Brain microvascular endothelial cell (primary cell): ENCODE results near the gene GRM8.

Source experiments
- DNase-seq: peaks from one replicate; pipeline ENCODE4 v3.0.0-alpha.2; 2020
- H3K27ac ChIP-seq: fragments of 250-450 bp; sonication (Bioruptor Pico); 2 replicates; pipeline ENCODE4 v1.5.1; 2020; ENCODE audit warnings: mild to moderate bottlenecking, moderate library complexity
- H3K27me3 ChIP-seq: fragments of 250-450 bp; sonication (Bioruptor Pico); replicated peaks from 2 replicates; pipeline ENCODE4 v1.5.1; 2020; ENCODE audit warnings: mild to moderate bottlenecking
- H3K36me3 ChIP-seq: fragments of 250-450 bp; sonication (Bioruptor Pico); replicated peaks from 2 replicates; pipeline ENCODE4 v1.5.1; 2020; ENCODE audit warnings: mild to moderate bottlenecking
- H3K4me3 ChIP-seq: 2 replicates; pipeline ENCODE4 v1.5.1; 2011; ENCODE audit warnings: low read depth, mild to moderate bottlenecking, control low read depth, low read length, moderate library complexity
- in situ Hi-C: cut with HindIII; loops from 2 replicates; pipeline ENCODE4 v1.10.0; 2017; ENCODE audit warnings: low sequenced_read_pairs, low pct_ligation_motif_present
- TF ChIP-seq, protein P1 (sequence below): IDR thresholded peaks from 2 replicates; pipeline ENCODE4 v1.5.1; 2011; ENCODE audit warnings: low read depth, mild to moderate bottlenecking, moderate library complexity, low read length, control low read depth, inconsistent platforms; ENCODE audit errors: missing control alignments

Gene GRM8

DNA sequence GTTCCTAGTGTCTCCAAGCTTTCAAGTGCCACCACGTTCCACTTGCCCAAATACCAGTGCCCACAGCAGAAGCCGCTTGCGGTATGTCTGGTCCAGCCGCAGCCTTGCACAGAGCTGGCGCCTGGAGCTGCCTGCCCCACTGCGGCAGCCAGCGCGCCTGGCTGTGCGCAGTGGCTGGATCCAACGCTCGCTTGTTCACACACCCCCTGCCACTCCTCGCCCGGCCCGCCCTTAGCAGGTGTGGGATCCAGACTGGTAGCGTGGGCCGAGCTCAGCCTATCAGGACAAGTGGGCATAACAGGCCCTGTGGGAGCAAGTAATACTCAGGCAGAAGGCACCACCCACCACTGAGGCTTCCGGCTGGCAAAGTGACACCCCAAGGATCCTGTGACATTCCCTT, 294.4 kb downstream of the GRM8 start:
- in situ Hi-C loops = no loop called here
- TF ChIP-seq, protein P1, sequence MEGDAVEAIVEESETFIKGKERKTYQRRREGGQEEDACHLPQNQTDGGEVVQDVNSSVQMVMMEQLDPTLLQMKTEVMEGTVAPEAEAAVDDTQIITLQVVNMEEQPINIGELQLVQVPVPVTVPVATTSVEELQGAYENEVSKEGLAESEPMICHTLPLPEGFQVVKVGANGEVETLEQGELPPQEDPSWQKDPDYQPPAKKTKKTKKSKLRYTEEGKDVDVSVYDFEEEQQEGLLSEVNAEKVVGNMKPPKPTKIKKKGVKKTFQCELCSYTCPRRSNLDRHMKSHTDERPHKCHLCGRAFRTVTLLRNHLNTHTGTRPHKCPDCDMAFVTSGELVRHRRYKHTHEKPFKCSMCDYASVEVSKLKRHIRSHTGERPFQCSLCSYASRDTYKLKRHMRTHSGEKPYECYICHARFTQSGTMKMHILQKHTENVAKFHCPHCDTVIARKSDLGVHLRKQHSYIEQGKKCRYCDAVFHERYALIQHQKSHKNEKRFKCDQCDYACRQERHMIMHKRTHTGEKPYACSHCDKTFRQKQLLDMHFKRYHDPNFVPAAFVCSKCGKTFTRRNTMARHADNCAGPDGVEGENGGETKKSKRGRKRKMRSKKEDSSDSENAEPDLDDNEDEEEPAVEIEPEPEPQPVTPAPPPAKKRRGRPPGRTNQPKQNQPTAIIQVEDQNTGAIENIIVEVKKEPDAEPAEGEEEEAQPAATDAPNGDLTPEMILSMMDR = no peak

DNA sequence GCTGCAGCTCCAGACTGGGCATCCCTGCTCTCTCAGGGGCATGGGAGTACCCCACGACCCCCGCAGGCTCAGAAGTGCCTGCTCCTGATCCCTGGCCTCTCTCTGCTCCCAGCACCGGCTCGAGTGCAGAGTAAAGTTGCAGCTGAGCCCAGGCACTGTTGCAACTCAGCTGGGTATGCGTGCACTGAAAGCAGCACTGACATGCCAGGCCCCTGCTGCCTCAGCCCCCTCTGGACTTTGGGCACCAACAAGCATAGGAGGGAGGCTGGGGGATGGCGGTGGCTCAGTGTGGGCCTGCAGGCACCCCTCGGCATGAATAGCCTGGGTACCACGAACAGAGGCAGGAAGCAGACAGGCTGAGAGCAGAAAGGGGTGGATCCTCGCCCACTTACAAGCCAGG, 295.3 kb downstream of the GRM8 start:
- no peak for DNase-seq
- in situ Hi-C loops = no loop called here
- Histone ChIP-seq H3K4me3 (no peak overlapping the region), H3K27ac (no peak overlapping the region), H3K36me3 (no peaks in the 10 kb centered on the region), H3K27me3 (no peaks in the 10 kb centered on the region)
- TF ChIP-seq, protein P1 = no peak

More for the DNA sequence above, 294.4 kb downstream of the GRM8 start:
- Histone ChIP-seq H3K27me3 (no peaks in the 10 kb centered on the region), H3K27ac (no peak overlapping the region), H3K36me3 (no peaks in the 10 kb centered on the region), H3K4me3 (no peak overlapping the region)
- DNase-seq = no peak

DNA sequence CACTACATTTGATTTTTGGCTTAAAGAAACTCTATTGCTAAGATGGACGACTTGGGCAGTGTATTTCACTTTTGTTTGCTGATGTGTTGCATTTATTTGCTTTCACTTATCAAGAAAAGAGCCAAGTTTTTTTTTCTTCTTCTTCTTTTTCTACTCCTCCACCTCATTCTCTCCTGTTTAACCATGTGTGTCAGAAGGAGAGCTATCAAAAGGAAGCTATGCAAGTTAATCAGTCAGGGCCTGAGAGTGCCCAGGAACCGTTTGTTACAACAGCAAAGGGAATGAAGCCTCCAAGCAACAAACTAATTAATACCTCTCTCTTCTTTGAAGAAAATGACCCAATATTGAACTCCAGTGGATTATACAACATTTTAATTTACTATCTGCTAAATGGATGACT, 299.3 kb downstream of the GRM8 start:
- TF ChIP-seq, protein P1 = no peak
- no peak overlapping the region for H3K4me3 ChIP-seq
- no peaks in the 10 kb centered on the region for H3K36me3 ChIP-seq
- in situ Hi-C loops = no loop called here
- H3K27ac ChIP-seq = no peak overlapping the region
- no peaks in the 10 kb centered on the region for H3K27me3 ChIP-seq
- no peak for DNase-seq

- no peak overlapping the region for H3K4me3 ChIP-seq
- in situ Hi-C loops = no loop called here
- H3K27ac ChIP-seq = no peak overlapping the region
- TF ChIP-seq, protein P1 = no peak
- no peaks in the 10 kb centered on the region for H3K36me3 ChIP-seq
- H3K27me3 ChIP-seq = no peaks in the 10 kb centered on the region
- DNase-seq = no peak
Observed at GRCh38 chr7:126948664-126949063, 304.1 kb downstream of the GRM8 start.

DNA sequence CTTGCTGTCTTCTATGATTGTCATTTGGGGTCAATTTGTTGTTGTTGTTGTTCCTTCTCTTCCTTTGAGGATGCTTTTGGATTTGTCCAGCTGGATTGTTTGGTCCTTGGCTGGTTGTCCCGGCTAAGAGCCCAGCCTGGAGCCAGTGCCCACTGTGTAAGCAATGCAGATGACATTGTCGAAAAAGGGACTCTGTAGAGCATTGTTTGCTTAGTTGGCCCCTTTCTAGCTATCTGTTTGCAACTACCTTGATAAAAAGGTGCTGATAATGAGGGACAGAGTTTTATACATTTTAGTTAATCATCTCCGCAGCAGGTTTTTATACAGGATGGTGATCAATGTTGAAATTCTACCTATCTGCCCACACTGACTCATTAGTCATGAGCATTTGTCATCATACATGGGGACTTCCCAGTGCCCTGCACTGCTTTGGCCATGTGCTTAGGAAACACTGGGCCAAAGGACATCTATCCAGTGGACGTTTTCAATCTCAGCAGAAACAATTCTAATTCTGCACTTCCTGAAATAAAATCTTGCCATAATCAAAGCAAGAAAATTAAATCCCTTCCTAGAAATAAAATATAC, 311.9 kb downstream of the GRM8 start:
- no peaks in the 10 kb centered on the region for H3K36me3 ChIP-seq
- no peaks in the 10 kb centered on the region for H3K27me3 ChIP-seq
- H3K4me3 ChIP-seq = no peak overlapping the region
- TF ChIP-seq, protein P1 = no peak
- in situ Hi-C loops = no loop called here
- DNase-seq = no peak
- H3K27ac ChIP-seq = no peak overlapping the region

DNA sequence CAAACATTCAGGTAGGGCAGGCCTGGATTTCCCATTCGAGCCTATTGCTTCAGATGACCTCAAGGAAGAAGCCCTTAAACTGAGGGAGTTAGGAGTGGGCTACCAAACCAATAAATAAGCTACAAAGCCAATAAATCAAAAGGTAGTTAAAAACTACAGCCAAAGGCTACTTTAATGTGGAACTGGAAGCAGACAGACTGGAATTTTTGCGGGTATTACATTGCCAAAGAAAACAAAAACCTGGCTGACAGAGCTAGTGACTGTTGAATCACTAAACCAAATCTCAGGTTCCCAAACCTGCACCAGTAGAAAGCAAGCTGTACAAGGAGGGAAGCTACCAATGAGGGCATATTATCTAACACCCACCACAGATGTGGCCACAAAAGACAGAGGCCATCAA, 315.6 kb downstream of the GRM8 start:
- no peak for DNase-seq
- TF ChIP-seq, protein P1 = no peak
- Histone ChIP-seq H3K27ac (no peak overlapping the region), H3K4me3 (no peak overlapping the region), H3K36me3 (no peaks in the 10 kb centered on the region), H3K27me3 (no peaks in the 10 kb centered on the region)
- in situ Hi-C loops = no loop called here
